Measurements from ENCODE around the gene ZFAND4. TPM values are rescaled to one million over a fixed set of nuclear protein-coding genes. Genes with fewer than 3 reads are reported as not detected.

The ZFAND4 gene
- total RNA-seq, 6 experiments from 2014 or later = 6.3 to 15.2 (median 9.3) TPM

DNA sequence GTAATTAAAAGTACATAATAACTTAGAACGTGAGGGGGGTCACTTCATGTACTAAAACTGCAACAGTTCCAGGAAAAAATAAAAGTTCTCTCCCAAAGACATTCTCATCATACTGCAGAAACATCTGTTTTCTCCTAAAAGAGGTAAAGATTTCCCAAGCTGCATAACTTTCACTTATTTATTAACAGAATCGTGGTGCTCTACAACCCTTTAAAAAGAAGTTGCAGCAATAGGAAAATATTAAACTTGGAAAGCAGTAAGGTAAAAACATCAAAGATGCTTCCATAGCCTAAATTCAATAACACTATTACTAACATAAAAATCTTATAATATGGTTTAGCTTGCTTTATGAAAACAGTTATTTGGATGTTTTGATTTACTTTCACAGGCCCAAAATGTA is 23.3 kb downstream of the ZFAND4 start:
- peak overlapping the region in 1 of 3 donors; percentile 36 for H3K27ac ChIP-seq
- TF ChIP-seq CTCF (IDR thresholded peaks at IDR 0.05) = no peak
- TF ChIP-seq POLR2A (IDR thresholded peaks at IDR 0.05) = no peak
- WGBS (ENCODE audit: insufficient coverage, low coverage, low lambda C conversion rate, missing lambda C conversion rate) = 21% methylated on average over 2 of the region's 2 CpGs
- no peaks in the 10 kb centered on the region for H3K9me3 ChIP-seq
- no peaks in the 10 kb centered on the region for H3K27me3 ChIP-seq
- DNase-seq (no peak), ATAC-seq (peak in 2 of 4 donors; percentile 45 to 77)
- no peak overlapping the region for H3K4me3 ChIP-seq
- intact Hi-C loops (cut with DNase I) = no loop called here
- peaks cover 0 to 16% (median 0%) of the 10 kb centered on the region in 4 donors for H3K4me1 ChIP-seq
- peaks cover 0 to 6% (median 0%) of the 10 kb centered on the region in 4 donors for H3K36me3 ChIP-seq

DNA sequence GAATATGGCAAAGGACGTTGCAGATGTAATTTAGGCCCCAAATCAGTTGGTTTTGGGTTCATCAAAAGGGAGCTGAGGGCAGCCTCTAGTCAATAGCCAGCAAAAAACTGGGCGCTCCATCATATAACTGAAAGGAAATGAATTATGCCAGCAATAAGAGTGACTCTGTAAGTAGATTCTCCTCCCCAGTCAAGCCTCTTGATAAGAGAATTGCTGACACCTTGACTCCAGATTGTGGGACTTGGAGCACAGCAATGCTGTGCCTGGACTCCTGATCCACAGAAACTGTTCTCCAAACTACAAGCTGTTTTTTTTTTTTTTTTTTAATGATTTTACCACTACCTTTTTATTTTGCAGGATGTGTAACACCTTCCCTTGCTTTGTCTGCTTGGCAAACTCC is 25.5 kb downstream of the ZFAND4 start:
- intact Hi-C loops (cut with DNase I) = no loop called here
- Histone ChIP-seq H3K9me3 (no peaks in the 10 kb centered on the region), H3K4me3 (no peak overlapping the region), H3K36me3 (peaks cover 0 to 6% (median 0%) of the 10 kb centered on the region in 4 donors), H3K4me1 (peaks cover 0 to 13% (median 0%) of the 10 kb centered on the region in 4 donors), H3K27ac (no peak overlapping the region), H3K27me3 (no peaks in the 10 kb centered on the region)
- DNase-seq (no peak), ATAC-seq (no peak)
- no peak for TF ChIP-seq CTCF (IDR thresholded peaks at IDR 0.05)
- TF ChIP-seq POLR2A (IDR thresholded peaks at IDR 0.05) = no peak
- 88% methylated on average over 2 of the region's 2 CpGs for WGBS (ENCODE audit: insufficient coverage, low coverage, low lambda C conversion rate, missing lambda C conversion rate)

DNA sequence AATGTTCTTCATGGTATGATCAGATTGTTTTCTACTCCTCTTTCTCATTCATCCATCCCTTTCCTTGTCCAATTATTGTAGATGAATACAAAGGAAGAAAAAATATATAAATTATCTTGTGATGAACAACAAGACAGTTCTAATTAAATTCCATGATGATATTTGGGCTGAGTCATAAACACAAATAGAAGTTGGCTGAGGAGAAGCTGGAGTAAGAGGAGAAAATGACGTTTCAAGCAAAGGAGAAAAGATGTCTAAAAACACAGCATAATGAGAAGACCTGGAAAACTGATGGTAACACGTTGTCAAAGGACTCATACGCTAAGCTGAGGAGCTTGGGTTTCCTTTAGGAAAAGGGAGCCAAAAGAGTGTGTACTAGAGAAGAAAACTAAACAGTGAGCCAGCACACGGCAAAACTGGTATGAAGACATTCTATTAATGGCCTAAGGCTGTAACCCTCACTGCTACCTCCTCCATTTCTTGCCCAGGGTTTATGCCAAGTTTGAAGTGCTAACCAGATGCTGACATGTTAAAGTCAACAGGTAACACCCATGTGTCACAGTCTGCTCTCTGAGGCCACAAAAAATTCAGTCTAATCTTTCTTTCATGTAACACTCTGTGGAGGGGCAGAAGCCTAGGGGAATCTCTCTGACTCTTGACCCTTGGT is 26.1 kb downstream of the ZFAND4 start:
- intact Hi-C loops (cut with DNase I) = no loop called here
- H3K27me3 ChIP-seq = no peaks in the 10 kb centered on the region
- no peak overlapping the region for H3K4me3 ChIP-seq
- H3K9me3 ChIP-seq = no peaks in the 10 kb centered on the region
- 90% methylated on average over 3 of the region's 4 CpGs for WGBS (ENCODE audit: insufficient coverage, low coverage, low lambda C conversion rate, missing lambda C conversion rate)
- no peak for TF ChIP-seq POLR2A (IDR thresholded peaks at IDR 0.05)
- no peak for TF ChIP-seq CTCF (IDR thresholded peaks at IDR 0.05)
- H3K27ac ChIP-seq = no peak overlapping the region
- peaks cover 0 to 6% (median under 1%) of the 10 kb centered on the region in 4 donors for H3K36me3 ChIP-seq
- H3K4me1 ChIP-seq = peaks cover 0 to 13% (median 0%) of the 10 kb centered on the region in 4 donors
- ATAC-seq = no peak
- DNase-seq = no peak

GRCh38 chr10:45644527-45644926 is 28.0 kb downstream of the ZFAND4 start:
- no peaks in the 10 kb centered on the region for H3K27me3 ChIP-seq
- H3K4me1 ChIP-seq = peaks cover 0 to 7% (median 0%) of the 10 kb centered on the region in 4 donors
- DNase-seq (no peak), ATAC-seq (no peak)
- 85% methylated on average over 1 of the region's 1 CpG for WGBS (ENCODE audit: insufficient coverage, low coverage, low lambda C conversion rate, missing lambda C conversion rate)
- intact Hi-C loops (cut with DNase I) = no loop called here
- no peaks in the 10 kb centered on the region for H3K9me3 ChIP-seq
- TF ChIP-seq POLR2A (IDR thresholded peaks at IDR 0.05) = no peak
- no peak for TF ChIP-seq CTCF (IDR thresholded peaks at IDR 0.05)
- H3K36me3 ChIP-seq = peaks cover 0 to 6% (median 2%) of the 10 kb centered on the region in 4 donors
- H3K27ac ChIP-seq = no peak overlapping the region
- no peak overlapping the region for H3K4me3 ChIP-seq

Data from right lobe of liver (tissue), 6 donors.